PC-3 (cell line): ENCODE measurements around the gene KIF24. TPM values are rescaled to one million over a fixed set of nuclear protein-coding genes. Genes with fewer than 3 reads are reported as not detected.
"Not testable (repeated sequence)": the region's sequence is repeated elsewhere in the genome, so short reads cannot be mapped to it uniquely, and the experiment has no call there.

Experiments
- ATAC-seq: fragments of 200-7000 bp; cut with Tn5 transposase; 2 replicates; pipeline ENCODE4 v1.9.1; 2020; ENCODE audit warnings: mild to moderate bottlenecking, moderate library complexity
- BruUV-seq: library from RNA; stranded (reverse); fragments of 400-500 nt; replicated peaks from 2 replicates; lab custom pipeline; 2021; lab: Mats Ljungman, UMichigan
- CTCF ChIA-PET: fragments of 300-600 bp; sonication (Branson Sonifier 250); formaldehyde crosslinking; loops from one replicate; lab custom pipeline; 2022; ENCODE audit warnings: antibody characterized with exemption; lab: Charles Lee
- POLR2A ChIA-PET: fragments of 300-600 bp; sonication (Branson Sonifier 250); formaldehyde crosslinking; loops from one replicate; lab custom pipeline; 2022; ENCODE audit warnings: antibody characterized with exemption; ENCODE audit not compliant: unreplicated experiment; lab: Charles Lee
- DNase-seq: peaks from one replicate; pipeline ENCODE4 v3.0.0-alpha.2; 2015
- H2AFZ ChIP-seq: fragments of 300-600 bp; sonication (generic); 2 replicates; pipeline ENCODE4 v1.6.0; 2016; ENCODE audit warnings: antibody characterized with exemption, low read length
- H3F3A ChIP-seq: fragments of 300-600 bp; sonication (generic); one replicate; pipeline ENCODE4 v1.6.0; 2017; ENCODE audit warnings: antibody characterized with exemption, low read length, control low read depth, mild to moderate bottlenecking; ENCODE audit not compliant: unreplicated experiment
- H3K27ac ChIP-seq: fragments of 300-600 bp; sonication (generic); 2 replicates; pipeline ENCODE4 v1.5.1; 2016; ENCODE audit warnings: mild to moderate bottlenecking, low read length
- H3K27me3 ChIP-seq: fragments of 300-600 bp; sonication (generic); 2 replicates; pipeline ENCODE4 v1.6.1; 2016; ENCODE audit warnings: low read length, mixed read lengths
- H3K36me3 ChIP-seq: fragments of 300-600 bp; sonication (generic); 2 replicates; pipeline ENCODE4 v1.6.1; 2016; ENCODE audit warnings: low read depth, mixed run types, low read length, mixed read lengths
- H3K4me1 ChIP-seq: fragments of 300-600 bp; sonication (generic); 2 replicates; pipeline ENCODE4 v1.5.1; 2016; ENCODE audit warnings: low read length; ENCODE audit not compliant: insufficient read depth
- H3K4me2 ChIP-seq: fragments of 300-600 bp; sonication (generic); 2 replicates; pipeline ENCODE4 v1.6.0; 2016; ENCODE audit warnings: low read length
- H3K4me3 ChIP-seq: fragments of 300-600 bp; sonication (generic); 2 replicates; pipeline ENCODE4 v1.5.1; 2016; ENCODE audit warnings: mild to moderate bottlenecking, low read length, mixed read lengths
- H3K79me2 ChIP-seq: fragments of 300-600 bp; sonication (generic); 2 replicates; pipeline ENCODE4 v1.6.1; 2017; ENCODE audit warnings: low read length, mixed read lengths
- H3K9ac ChIP-seq: fragments of 300-600 bp; sonication (generic); 2 replicates; pipeline ENCODE4 v1.6.0; 2016; ENCODE audit warnings: mild to moderate bottlenecking, low read length
- H3K9me2 ChIP-seq: fragments of 300-600 bp; sonication (generic); replicated peaks from 2 replicates; pipeline ENCODE4 v1.6.1; 2016; ENCODE audit warnings: mixed run types, low read length, mixed read lengths
- H3K9me3 ChIP-seq: fragments of 300-600 bp; sonication (generic); 2 replicates; pipeline ENCODE4 v1.6.1; 2016; ENCODE audit warnings: low read length, mixed read lengths
- H4K20me1 ChIP-seq: fragments of 300-600 bp; sonication (generic); 2 replicates; pipeline ENCODE4 v1.6.1; 2016; ENCODE audit warnings: low read length, mixed read lengths
- CTCF ChIP-seq: fragments of 300-600 bp; sonication (generic); conservative IDR thresholded peaks from 2 replicates; pipeline ENCODE4 v1.5.1; 2017; ENCODE audit warnings: antibody characterized with exemption, low read depth, mild to moderate bottlenecking, low read length
- EZH2 ChIP-seq: fragments of 300-600 bp; sonication (generic); IDR thresholded peaks from one replicate; pipeline ENCODE4 v1.6.1; 2017; ENCODE audit warnings: antibody characterized with exemption, mild to moderate bottlenecking, low read length; ENCODE audit not compliant: unreplicated experiment
- EZH2phosphoT487 ChIP-seq: fragments of 300-600 bp; sonication (generic); IDR thresholded peaks from 2 replicates; pipeline ENCODE4 v1.6.1; 2018; ENCODE audit warnings: mild to moderate bottlenecking, antibody characterized with exemption, low read length, borderline replicate concordance
- intact Hi-C: fragments of 100-400 bp; cut with micrococcal nuclease; formaldehyde crosslinking; loops from 2 replicates; pipeline ENCODE4 v1.9.0; 2023
- total RNA-seq: library from RNA; depleted of rRNA; stranded (reverse); fragments of >200 nt; gene quantifications from 2 replicates; pipeline ENCODE4 v1.2.3, GENCODE V29; 2014

Gene KIF24
- total RNA-seq, 1 experiment from 2014 or later: 4.7 TPM

- CTCF ChIA-PET: no interaction called here
- POLR2A ChIA-PET: no interaction called here
- H3K4me1 ChIP-seq: no peaks in the 10 kb centered on the region
- H3K27me3 ChIP-seq: no peaks in the 10 kb centered on the region
- BruUV-seq: TSS peak; percentile 61
- no peak for DNase-seq
- no peaks in the 10 kb centered on the region for H3K9me3 ChIP-seq
- no peak overlapping the region for H3K4me3 ChIP-seq
- no peaks in the 10 kb centered on the region for H3K79me2 ChIP-seq
- H3K9me2 ChIP-seq: no peaks in the 10 kb centered on the region
- ATAC-seq: no peak
- H3K27ac ChIP-seq: no peak overlapping the region
- no peaks in the 10 kb centered on the region; the same call in 1 of the 2 replicates for H3K36me3 ChIP-seq
- no peak overlapping the region for H2AFZ ChIP-seq
- H3K9ac ChIP-seq: no peak overlapping the region
- H3K4me2 ChIP-seq: no peak overlapping the region
- no peaks in the 10 kb centered on the region for H4K20me1 ChIP-seq
- no peaks in the 10 kb centered on the region for H3F3A ChIP-seq
- intact Hi-C loops: no loop called here
- no peak for TF ChIP-seq CTCF
- no peak for TF ChIP-seq EZH2
- no peak for TF ChIP-seq EZH2phosphoT487
These were observed 14.0 kb upstream of the KIF24 start for GRCh38 chr9:34343090-34343489.

GRCh38 chr9:34341659-34342295 lies 12.7 kb upstream of the KIF24 start:
- Histone ChIP-seq H2AFZ (no peak overlapping the region), H4K20me1 (no peaks in the 10 kb centered on the region), H3K79me2 (no peaks in the 10 kb centered on the region), H3K9me3 (no peaks in the 10 kb centered on the region), H3K36me3 (no peaks in the 10 kb centered on the region; the same call in 1 of the 2 replicates), H3K27me3 (no peaks in the 10 kb centered on the region), H3F3A (no peaks in the 10 kb centered on the region), H3K9ac (no peak overlapping the region), H3K4me2 (no peak overlapping the region), H3K4me3 (no peak overlapping the region), H3K4me1 (no peaks in the 10 kb centered on the region), H3K27ac (no peak overlapping the region), H3K9me2 (no peaks in the 10 kb centered on the region)
- intact Hi-C loops: no loop called here
- no TSS peak for BruUV-seq
- CTCF ChIA-PET: no interaction called here
- ATAC-seq: no peak
- DNase-seq: no peak
- TF ChIP-seq EZH2: no peak
- no peak for TF ChIP-seq EZH2phosphoT487
- TF ChIP-seq CTCF: no peak
- POLR2A ChIA-PET: no interaction called here

- no peak overlapping the region for H3K4me2 ChIP-seq
- H2AFZ ChIP-seq: no peak overlapping the region
- H3K27ac ChIP-seq: no peak overlapping the region
- no peaks in the 10 kb centered on the region for H3K27me3 ChIP-seq
- H3K9ac ChIP-seq: no peak overlapping the region
- TF ChIP-seq EZH2phosphoT487 (no peak), CTCF (no peak), EZH2 (no peak)
- H3K9me2 ChIP-seq: no peaks in the 10 kb centered on the region
- POLR2A ChIA-PET: no interaction called here
- ATAC-seq (no peak), DNase-seq (no peak)
- H3K9me3 ChIP-seq: no peaks in the 10 kb centered on the region
- no peaks in the 10 kb centered on the region for H3F3A ChIP-seq
- no peaks in the 10 kb centered on the region for H4K20me1 ChIP-seq
- no TSS peak for BruUV-seq
- intact Hi-C loops: no loop called here
- H3K79me2 ChIP-seq: no peaks in the 10 kb centered on the region
- no peaks in the 10 kb centered on the region; the same call in 1 of the 2 replicates for H3K36me3 ChIP-seq
- CTCF ChIA-PET: no interaction called here
- no peak overlapping the region for H3K4me3 ChIP-seq
- no peaks in the 10 kb centered on the region for H3K4me1 ChIP-seq
These were observed 9.8 kb upstream of the KIF24 start for GRCh38 chr9:34338665-34339385.

- intact Hi-C loops, H3K9me3 ChIP-seq, BruUV-seq, H3K79me2 ChIP-seq, POLR2A ChIA-PET, H3K27me3 ChIP-seq, H3K36me3 ChIP-seq, DNase-seq, H3K9ac ChIP-seq, H4K20me1 ChIP-seq, H3K4me3 ChIP-seq, ATAC-seq, H3K27ac ChIP-seq, H3K9me2 ChIP-seq, H3K4me1 ChIP-seq, H3F3A ChIP-seq, H2AFZ ChIP-seq, H3K4me2 ChIP-seq: not testable (repeated sequence)
- CTCF ChIA-PET: interaction anchor here (0.5 to 0.9 kb wide), 2 partner anchors 37 to 83 kb away, joined by 3 to 5 read pairs; no protein-coding TSS in a partner anchor
These were observed 9.0 kb upstream of the KIF24 start for GRCh38 chr9:34338079-34338478.
